Esophagus muscularis mucosa (tissue), 4 donors: ENCODE results near the gene KIAA0825. TPM values are rescaled to one million over a fixed set of nuclear protein-coding genes. Genes with fewer than 3 reads are reported as not detected.

Source experiments
- DNase-seq: peaks from one replicate; pipeline ENCODE4 v3.0.0-alpha.2; 2017; ENCODE audit errors: extremely low spot score
- H3K27ac ChIP-seq, 4 donors: fragments of 200-600 bp; sonication (generic); replicated peaks in 1 of 4; 1 replicate in 3 of 4; 2 replicates in 1 of 4; pipeline ENCODE4 v1.5.1; 2016 to 2019; ENCODE audit warnings: mild to moderate bottlenecking in 1 of 4
- H3K27me3 ChIP-seq, 4 donors: fragments of 200-600 bp; sonication (generic); one replicate each; pipeline versions ENCODE4 v1.5.1 to v1.6.0; 2016 to 2019
- H3K36me3 ChIP-seq, 4 donors: fragments of 200-600 bp; sonication (generic); one replicate each; pipeline ENCODE4 v1.5.1; 2016 to 2019
- H3K4me1 ChIP-seq, 4 donors: fragments of 200-600 bp; sonication (generic); one replicate each; pipeline ENCODE4 v1.5.1; 2016 to 2019
- H3K4me3 ChIP-seq, 4 donors: fragments of 200-600 bp; sonication (generic); 1 replicate in 2 of 4; 2 replicates in 2 of 4; pipeline ENCODE4 v1.5.1; 2016 to 2019; ENCODE audit warnings: mild to moderate bottlenecking in 4 of 4, moderate library complexity in 1 of 4
- H3K9me3 ChIP-seq, 4 donors: fragments of 200-600 bp; sonication (generic); 1 replicate in 3 of 4; 2 replicates in 1 of 4; pipeline ENCODE4 v1.5.1; 2016 to 2019
- EP300 ChIP-seq: sonication (generic); formaldehyde crosslinking; IDR thresholded peaks from one replicate; pipeline ENCODE4 v1.6.1; 2017; ENCODE audit warnings: antibody characterized with exemption
- POLR2A ChIP-seq: fragments of 450-650 bp; IDR thresholded peaks from one replicate; pipeline ENCODE4 v1.6.1; 2017; ENCODE audit warnings: antibody characterized with exemption, moderate library complexity, mild to moderate bottlenecking, low read depth
- POLR2AphosphoS5 ChIP-seq, 2 donors: sonication (generic); formaldehyde crosslinking; IDR thresholded peaks; one replicate each; pipeline ENCODE4 v1.6.1; 2017; ENCODE audit warnings: antibody characterized with exemption in 2 of 2
- WGBS: methylation state at CpG from one replicate; pipeline ENCODE4 v1.1.5; 2018; 5-methylcytosine and 5-hydroxymethylcytosine counted together
- intact Hi-C: fragments of 100-400 bp; cut with DNase I; formaldehyde crosslinking; loops from one replicate; pipeline ENCODE4 v1.15.1; 2023
- total RNA-seq, 4 donors: library from RNA; depleted of rRNA; stranded (reverse); fragments of >200 nt; gene quantifications; one replicate each; pipeline versions ENCODE4 v1.1.0 to v1.2.1, GENCODE V29; 2016
- TF ChIP-seq, protein P1 (sequence below), 3 experiments: fragments of 200-600 bp in 2 of 3; fragments of 450-650 bp in 1 of 3; sonication (generic) in 2 of 3; IDR thresholded peaks; one replicate each; pipeline ENCODE4 v1.5.1; 2017 to 2019; ENCODE audit warnings: antibody characterized with exemption in 3 of 3, mild to moderate bottlenecking in 2 of 3, moderate library complexity in 1 of 3

The KIAA0825 gene
- total RNA-seq, 4 donors from 2014 or later: 2.3 to 4.2 (median 2.9) TPM

DNA sequence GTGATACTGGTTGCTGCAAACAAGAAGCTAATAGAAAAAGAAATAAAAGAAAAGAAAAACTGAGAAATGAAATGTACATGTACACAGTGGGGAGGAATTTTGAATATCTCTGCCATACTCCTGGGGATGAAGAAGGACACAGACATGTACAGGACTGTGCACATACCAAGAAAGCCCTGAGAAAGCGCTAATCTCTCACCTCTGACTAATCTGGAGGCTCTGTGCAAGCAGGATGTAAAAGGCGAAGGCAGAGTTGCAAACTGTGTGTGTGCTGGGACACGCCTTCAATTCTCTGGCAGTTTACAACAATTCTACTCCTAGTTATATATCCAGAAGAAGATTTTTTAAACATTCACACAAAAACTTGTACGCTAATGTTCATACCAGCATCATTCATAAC is 211.4 kb downstream of the KIAA0825 start:
- WGBS: 95% methylated on average over 4 of the region's 4 CpGs
- H3K36me3 ChIP-seq: no peaks in the 10 kb centered on the region
- H3K4me1 ChIP-seq: no peaks in the 10 kb centered on the region
- DNase-seq: no peak
- no peak overlapping the region for H3K27ac ChIP-seq
- H3K27me3 ChIP-seq: no peaks in the 10 kb centered on the region
- no peaks in the 10 kb centered on the region for H3K9me3 ChIP-seq
- H3K4me3 ChIP-seq: no peak overlapping the region
- intact Hi-C loops: no loop called here
- TF ChIP-seq EP300: no peak
- TF ChIP-seq, protein P1, sequence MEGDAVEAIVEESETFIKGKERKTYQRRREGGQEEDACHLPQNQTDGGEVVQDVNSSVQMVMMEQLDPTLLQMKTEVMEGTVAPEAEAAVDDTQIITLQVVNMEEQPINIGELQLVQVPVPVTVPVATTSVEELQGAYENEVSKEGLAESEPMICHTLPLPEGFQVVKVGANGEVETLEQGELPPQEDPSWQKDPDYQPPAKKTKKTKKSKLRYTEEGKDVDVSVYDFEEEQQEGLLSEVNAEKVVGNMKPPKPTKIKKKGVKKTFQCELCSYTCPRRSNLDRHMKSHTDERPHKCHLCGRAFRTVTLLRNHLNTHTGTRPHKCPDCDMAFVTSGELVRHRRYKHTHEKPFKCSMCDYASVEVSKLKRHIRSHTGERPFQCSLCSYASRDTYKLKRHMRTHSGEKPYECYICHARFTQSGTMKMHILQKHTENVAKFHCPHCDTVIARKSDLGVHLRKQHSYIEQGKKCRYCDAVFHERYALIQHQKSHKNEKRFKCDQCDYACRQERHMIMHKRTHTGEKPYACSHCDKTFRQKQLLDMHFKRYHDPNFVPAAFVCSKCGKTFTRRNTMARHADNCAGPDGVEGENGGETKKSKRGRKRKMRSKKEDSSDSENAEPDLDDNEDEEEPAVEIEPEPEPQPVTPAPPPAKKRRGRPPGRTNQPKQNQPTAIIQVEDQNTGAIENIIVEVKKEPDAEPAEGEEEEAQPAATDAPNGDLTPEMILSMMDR (IDR thresholded peaks at IDR 0.05): no peak
- TF ChIP-seq POLR2AphosphoS5 (IDR thresholded peaks at IDR 0.05): no peak
- TF ChIP-seq POLR2A: no peak

DNA sequence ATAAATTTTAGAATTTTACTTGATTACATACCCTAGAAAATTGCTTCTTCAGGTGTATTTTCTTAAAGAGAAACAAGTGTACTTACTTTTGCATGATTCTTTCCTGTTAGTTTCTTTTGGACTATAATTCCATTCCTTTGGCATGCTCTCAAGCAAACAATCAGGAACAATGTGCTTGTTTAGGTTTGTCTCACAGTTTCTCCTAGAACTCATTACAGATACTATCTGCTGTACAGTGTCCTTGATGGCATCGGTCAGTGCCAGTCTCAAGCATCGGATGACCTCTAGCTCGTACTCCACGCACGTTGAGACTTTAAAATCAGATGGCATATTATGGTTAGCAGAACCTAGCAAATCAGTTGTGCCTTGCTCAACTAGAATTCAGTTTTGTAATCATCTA is 214.9 kb downstream of the KIAA0825 start:
- H3K36me3 ChIP-seq: no peaks in the 10 kb centered on the region
- H3K9me3 ChIP-seq: no peaks in the 10 kb centered on the region
- no peak overlapping the region for H3K27ac ChIP-seq
- intact Hi-C loops: no loop called here
- no peak overlapping the region for H3K4me3 ChIP-seq
- no peak for DNase-seq
- WGBS: 96% methylated on average over 5 of the region's 5 CpGs
- H3K4me1 ChIP-seq: no peaks in the 10 kb centered on the region
- no peaks in the 10 kb centered on the region for H3K27me3 ChIP-seq
- TF ChIP-seq POLR2AphosphoS5 (IDR thresholded peaks at IDR 0.05) (no peak), POLR2A (no peak), EP300 (no peak)
- TF ChIP-seq, protein P1 (IDR thresholded peaks at IDR 0.05): no peak

DNA sequence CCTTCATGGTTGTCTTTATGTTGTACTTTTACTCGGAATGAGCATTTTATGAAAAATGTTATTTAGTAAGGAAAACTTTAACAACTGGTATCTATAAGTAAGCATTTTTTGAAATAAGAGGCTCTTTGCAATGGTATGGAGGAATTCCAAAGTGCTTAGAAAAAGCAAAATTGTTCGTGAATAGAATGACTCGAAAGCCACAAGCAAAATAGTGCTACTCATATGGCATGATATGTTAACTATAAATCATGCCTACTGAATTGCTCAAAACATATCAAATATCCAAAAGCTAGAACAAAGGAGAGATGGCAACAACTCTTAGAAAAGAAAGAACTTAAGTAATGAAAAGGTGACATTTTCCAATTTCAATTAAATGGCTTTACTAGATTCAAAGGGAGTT is 216.3 kb downstream of the KIAA0825 start:
- Histone ChIP-seq H3K36me3 (no peaks in the 10 kb centered on the region), H3K27me3 (no peaks in the 10 kb centered on the region), H3K4me3 (no peak overlapping the region), H3K27ac (no peak overlapping the region), H3K9me3 (no peaks in the 10 kb centered on the region), H3K4me1 (no peaks in the 10 kb centered on the region)
- TF ChIP-seq EP300: no peak
- TF ChIP-seq, protein P1 (IDR thresholded peaks at IDR 0.05): no peak
- no peak for TF ChIP-seq POLR2AphosphoS5 (IDR thresholded peaks at IDR 0.05)
- no peak for TF ChIP-seq POLR2A
- 98% methylated on average over 3 of the region's 3 CpGs for WGBS
- no peak for DNase-seq
- intact Hi-C loops: no loop called here

DNA sequence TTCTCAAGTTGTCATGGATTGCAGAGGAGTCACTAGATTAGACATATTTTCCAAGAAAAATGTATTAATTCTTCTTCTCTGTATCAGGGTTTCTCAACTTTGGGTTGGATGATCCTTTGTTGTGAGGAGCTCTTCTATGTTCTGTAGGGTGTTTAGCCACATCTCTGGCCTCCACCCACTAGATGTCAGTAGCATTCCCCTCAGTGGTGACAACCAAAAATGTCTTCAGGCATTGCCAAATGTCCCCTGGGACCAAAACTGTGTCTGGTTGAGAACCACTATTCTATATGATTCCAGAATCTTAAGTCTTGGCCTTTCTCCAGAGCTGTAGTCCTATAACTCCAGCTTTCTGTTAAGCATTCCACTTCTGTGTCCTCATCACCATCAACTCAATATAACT is 220.9 kb downstream of the KIAA0825 start:
- H3K27ac ChIP-seq: no peak overlapping the region
- no peaks in the 10 kb centered on the region for H3K4me1 ChIP-seq
- TF ChIP-seq POLR2AphosphoS5 (IDR thresholded peaks at IDR 0.05): no peak
- TF ChIP-seq, protein P1 (IDR thresholded peaks at IDR 0.05): no peak
- no peak for TF ChIP-seq EP300
- TF ChIP-seq POLR2A: no peak
- no peaks in the 10 kb centered on the region for H3K27me3 ChIP-seq
- H3K36me3 ChIP-seq: no peaks in the 10 kb centered on the region
- no peak overlapping the region for H3K4me3 ChIP-seq
- no peaks in the 10 kb centered on the region for H3K9me3 ChIP-seq
- intact Hi-C loops: no loop called here
- no peak for DNase-seq

DNA sequence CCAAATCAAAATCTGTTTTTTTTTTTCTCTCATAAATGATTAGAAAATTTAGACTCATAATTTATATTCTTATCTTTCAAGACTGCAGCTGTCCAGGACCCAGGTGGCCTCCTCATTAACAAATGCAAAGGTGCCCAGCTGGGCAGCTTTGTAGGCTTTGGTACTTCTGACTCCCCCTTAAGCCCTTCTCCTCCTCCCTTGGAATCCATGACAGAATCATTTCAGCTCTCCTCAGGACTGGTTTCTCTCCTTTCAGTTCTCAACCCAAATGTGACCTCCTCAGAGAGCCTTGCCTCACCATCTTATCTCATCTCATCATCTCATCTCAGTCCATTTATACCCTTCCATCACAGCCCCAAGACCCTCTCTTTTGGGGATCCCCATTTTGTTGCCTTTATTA is 221.7 kb downstream of the KIAA0825 start:
- H3K4me3 ChIP-seq: no peak overlapping the region
- H3K27ac ChIP-seq: no peak overlapping the region
- no peaks in the 10 kb centered on the region for H3K9me3 ChIP-seq
- intact Hi-C loops: no loop called here
- H3K27me3 ChIP-seq: no peaks in the 10 kb centered on the region
- DNase-seq: no peak
- TF ChIP-seq EP300 (no peak), POLR2AphosphoS5 (IDR thresholded peaks at IDR 0.05) (no peak), POLR2A (no peak)
- TF ChIP-seq, protein P1 (IDR thresholded peaks at IDR 0.05): no peak
- H3K4me1 ChIP-seq: no peaks in the 10 kb centered on the region
- no peaks in the 10 kb centered on the region for H3K36me3 ChIP-seq
